Measurements from ENCODE around the gene CALCOCO1.
"Not testable (repeated sequence)": the region's sequence is repeated elsewhere in the genome, so short reads cannot be mapped to it uniquely, and the experiment has no call there.

Gene CALCOCO1

GRCh38 chr12:53727310-53728041 lies at the start of gene CALCOCO1:
Gene CALCOCO1 (minus strand): TSS chr12:53727452. CDS start chr12:53725242, 2,210 bp downstream.
- peak; percentile 96 to 97 for DNase-seq

GRCh38 chr12:53776872-53777271 lies 49.6 kb upstream of the CALCOCO1 start:
- no peak for DNase-seq

- no peak for DNase-seq
Observed at GRCh38 chr12:53775478-53776145, 48.4 kb upstream of the CALCOCO1 start.

- no peak for DNase-seq
Observed at GRCh38 chr12:53770281-53770680, 43.0 kb upstream of the CALCOCO1 start.

- DNase-seq = no peak
Observed at GRCh38 chr12:53768976-53769375, 41.7 kb upstream of the CALCOCO1 start.

GRCh38 chr12:53766881-53767280 lies 39.6 kb upstream of the CALCOCO1 start:
- DNase-seq = no peak

GRCh38 chr12:53765891-53766290 lies 38.6 kb upstream of the CALCOCO1 start:
- DNase-seq = no peak

- no peak for DNase-seq
Observed at GRCh38 chr12:53764615-53765014, 37.4 kb upstream of the CALCOCO1 start.

GRCh38 chr12:53762793-53763192 lies 35.5 kb upstream of the CALCOCO1 start:
- DNase-seq = not testable (repeated sequence)

- DNase-seq = no peak
Observed at GRCh38 chr12:53761306-53761705, 34.1 kb upstream of the CALCOCO1 start.

- no peak for DNase-seq
Observed at GRCh38 chr12:53759261-53759660, 32.0 kb upstream of the CALCOCO1 start.

GRCh38 chr12:53758730-53759103 lies 31.5 kb upstream of the CALCOCO1 start:
- DNase-seq = no peak

GRCh38 chr12:53758081-53758729 lies 31.0 kb upstream of the CALCOCO1 start:
- DNase-seq = no peak

- peak; percentile 76 to 84 for DNase-seq
Observed at GRCh38 chr12:53757101-53757770, 30.0 kb upstream of the CALCOCO1 start.

- DNase-seq = no peak
Observed at GRCh38 chr12:53756300-53757100, 29.2 kb upstream of the CALCOCO1 start.

- no peak for DNase-seq
Observed at GRCh38 chr12:53755893-53756292, 28.6 kb upstream of the CALCOCO1 start.

GRCh38 chr12:53755451-53755891 lies 28.2 kb upstream of the CALCOCO1 start:
- no peak for DNase-seq

GRCh38 chr12:53754633-53755264 lies 27.5 kb upstream of the CALCOCO1 start:
- DNase-seq = no peak

- no peak for DNase-seq
Observed at GRCh38 chr12:53754188-53754585, 26.9 kb upstream of the CALCOCO1 start.

GRCh38 chr12:53752621-53753020 lies 25.4 kb upstream of the CALCOCO1 start:
- DNase-seq = no peak

- DNase-seq = no peak
Observed at GRCh38 chr12:53752192-53752601, 24.9 kb upstream of the CALCOCO1 start.

Data from CD4-positive, alpha-beta T cell treated with Interferon alpha-2 for 1 hour (primary cell).